HCT116 (cell line): ENCODE measurements around the gene GAS2.

Experiments
- CBX3 ChIP-seq: IDR thresholded peaks from 2 replicates; pipeline ENCODE4 v1.6.1; 2012; ENCODE audit warnings: low read depth
- CTCF ChIP-seq, 3 experiments: fragments of 200-600 bp in 1 of 3; sonication (generic) in 1 of 3; IDR thresholded peaks in 2 of 3; conservative IDR thresholded peaks in 1 of 3; 2 replicates each; pipeline ENCODE4 v1.5.1; 2012 to 2017; ENCODE audit warnings: low read depth in 2 of 3, low read length in 2 of 3, antibody characterized with exemption in 1 of 3, borderline replicate concordance in 1 of 3, control low read depth in 1 of 3, mild to moderate bottlenecking in 1 of 3, mixed read lengths in 1 of 3, mixed run types in 1 of 3, moderate library complexity in 1 of 3; ENCODE audit not compliant: insufficient read depth in 1 of 3
- EGR1 ChIP-seq: IDR thresholded peaks from 2 replicates; pipeline ENCODE4 v1.6.1; 2012; ENCODE audit warnings: low read depth
- EZH2 ChIP-seq: fragments of 200-600 bp; sonication (generic); IDR thresholded peaks from 2 replicates; pipeline ENCODE4 v1.6.1; 2017; ENCODE audit warnings: antibody characterized with exemption, mixed run types
- EZH2phosphoT487 ChIP-seq: fragments of 200-600 bp; IDR thresholded peaks from 2 replicates; pipeline ENCODE4 v1.6.1; 2018; ENCODE audit warnings: antibody characterized with exemption, borderline replicate concordance
- MAX ChIP-seq: IDR thresholded peaks from 2 replicates; pipeline ENCODE4 v1.6.1; 2012
- POLR2A ChIP-seq: IDR thresholded peaks from 2 replicates; pipeline ENCODE4 v1.7.0; 2011; ENCODE audit warnings: borderline replicate concordance; ENCODE audit not compliant: insufficient read depth, insufficient read length; ENCODE audit errors: extremely low read depth
- POLR2AphosphoS5 ChIP-seq: IDR thresholded peaks from 2 replicates; pipeline ENCODE4 v1.6.1; 2011; ENCODE audit warnings: mild to moderate bottlenecking, low read depth, low read length, moderate library complexity
- RAD21 ChIP-seq: IDR thresholded peaks from 2 replicates; pipeline ENCODE4 v1.6.1; 2012; ENCODE audit warnings: low read depth, mild to moderate bottlenecking
- SIN3A ChIP-seq: IDR thresholded peaks from 2 replicates; pipeline ENCODE4 v1.6.1; 2012; ENCODE audit warnings: low read depth
- SRF ChIP-seq: IDR thresholded peaks from 2 replicates; pipeline ENCODE4 v1.6.1; 2012; ENCODE audit warnings: low read depth
- TF ChIP-seq, protein P1 (sequence below): IDR thresholded peaks from 2 replicates; pipeline ENCODE4 v1.6.1; 2011; ENCODE audit warnings: mild to moderate bottlenecking, low read length, moderate library complexity; ENCODE audit not compliant: insufficient replicate concordance; ENCODE audit errors: extremely low read depth

DNA sequence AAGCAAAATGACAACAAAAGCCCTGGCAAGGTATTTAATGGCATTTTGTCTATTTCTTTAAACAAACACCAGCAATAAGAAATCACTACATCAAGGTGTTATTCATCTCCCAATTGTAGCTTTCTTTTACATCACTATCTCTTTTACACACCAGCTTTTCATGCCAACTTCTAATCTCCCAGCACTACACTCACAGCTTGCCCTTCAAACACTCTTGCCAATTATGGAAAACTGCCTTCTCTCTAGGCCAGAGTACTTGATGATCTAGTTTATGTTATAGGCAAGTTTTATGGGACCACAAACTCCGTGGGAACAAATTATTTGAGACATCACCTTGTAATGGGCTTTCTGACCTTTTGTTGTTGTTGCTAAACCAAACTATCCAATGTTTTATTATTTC, 101.9 kb downstream of the GAS2 start:
- TF ChIP-seq CTCF (IDR thresholded peaks at IDR 0.05 in 2 of 3, conservative IDR thresholded peaks at IDR 0.05 in 1 of 3; ENCODE audit: borderline replicate concordance in 1 of 3, insufficient read depth in 1 of 3, low read depth in 2 of 3, low read length in 2 of 3): no peak
- no peak for TF ChIP-seq POLR2AphosphoS5
- no peak for TF ChIP-seq POLR2A
- TF ChIP-seq SIN3A: no peak
- TF ChIP-seq EZH2phosphoT487: no peak
- TF ChIP-seq, protein P1, sequence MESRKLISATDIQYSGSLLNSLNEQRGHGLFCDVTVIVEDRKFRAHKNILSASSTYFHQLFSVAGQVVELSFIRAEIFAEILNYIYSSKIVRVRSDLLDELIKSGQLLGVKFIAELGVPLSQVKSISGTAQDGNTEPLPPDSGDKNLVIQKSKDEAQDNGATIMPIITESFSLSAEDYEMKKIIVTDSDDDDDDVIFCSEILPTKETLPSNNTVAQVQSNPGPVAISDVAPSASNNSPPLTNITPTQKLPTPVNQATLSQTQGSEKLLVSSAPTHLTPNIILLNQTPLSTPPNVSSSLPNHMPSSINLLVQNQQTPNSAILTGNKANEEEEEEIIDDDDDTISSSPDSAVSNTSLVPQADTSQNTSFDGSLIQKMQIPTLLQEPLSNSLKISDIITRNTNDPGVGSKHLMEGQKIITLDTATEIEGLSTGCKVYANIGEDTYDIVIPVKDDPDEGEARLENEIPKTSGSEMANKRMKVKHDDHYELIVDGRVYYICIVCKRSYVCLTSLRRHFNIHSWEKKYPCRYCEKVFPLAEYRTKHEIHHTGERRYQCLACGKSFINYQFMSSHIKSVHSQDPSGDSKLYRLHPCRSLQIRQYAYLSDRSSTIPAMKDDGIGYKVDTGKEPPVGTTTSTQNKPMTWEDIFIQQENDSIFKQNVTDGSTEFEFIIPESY: no peak
- TF ChIP-seq CBX3: no peak
- no peak for TF ChIP-seq EZH2
- TF ChIP-seq MAX: no peak
- no peak for TF ChIP-seq EGR1
- no peak for TF ChIP-seq SRF
- TF ChIP-seq RAD21: no peak
